Chondrocyte (in vitro differentiated cells): ENCODE data around the gene DOK4. TPM values are rescaled to one million over a fixed set of nuclear protein-coding genes. Genes with fewer than 3 reads are reported as not detected.

Source experiments
- DNase-seq: peaks from one replicate; pipeline ENCODE4 v3.0.0; 2021; ENCODE audit warnings: mixed read lengths, low spot score
- H3K27ac Mint-ChIP-seq: one replicate; pipeline ENCODE4 v1.8.0; 2021; ENCODE audit warnings: mild to moderate bottlenecking, moderate library complexity, mixed read lengths; ENCODE audit not compliant: unreplicated experiment
- H3K27me3 Mint-ChIP-seq: 2 replicates; pipeline ENCODE4 v1.8.0; 2021; ENCODE audit warnings: low read depth, mixed read lengths
- H3K36me3 Mint-ChIP-seq: 2 replicates; pipeline ENCODE4 v1.8.0; 2021; ENCODE audit warnings: low read depth, mixed read lengths
- H3K4me1 Mint-ChIP-seq: 2 replicates; pipeline ENCODE4 v1.8.0; 2021; ENCODE audit warnings: low read depth, mild to moderate bottlenecking, mixed read lengths
- H3K4me3 Mint-ChIP-seq: one replicate; pipeline ENCODE4 v1.8.0; 2021; ENCODE audit warnings: mild to moderate bottlenecking, moderate library complexity, mixed read lengths; ENCODE audit not compliant: unreplicated experiment
- H3K9me3 Mint-ChIP-seq: 2 replicates; pipeline ENCODE4 v1.8.0; 2021; ENCODE audit warnings: low read depth, mixed read lengths
- CTCF ChIP-seq: fragments of 200-600 bp; sonication (generic); IDR thresholded peaks from 2 replicates; pipeline ENCODE4 v1.5.0; 2021; ENCODE audit warnings: antibody characterized with exemption, mild to moderate bottlenecking, moderate library complexity
- total RNA-seq: library from RNA; stranded (reverse); gene quantifications from 3 replicates; pipeline ENCODE4 v1.2.1, GENCODE V29; 2021

Gene DOK4
- total RNA-seq, 1 donor from 2014 or later, result 26.4 TPM

- Mint-ChIP-seq H3K27ac (no peak overlapping the region), H3K4me1 (peaks cover 48% of the 10 kb centered on the region), H3K27me3 (no peaks in the 10 kb centered on the region), H3K4me3 (no peak overlapping the region), H3K36me3 (no peaks in the 10 kb centered on the region), H3K9me3 (no peaks in the 10 kb centered on the region)
- TF ChIP-seq CTCF, result no peak
- no peak for DNase-seq
Observed at GRCh38 chr16:57482845-57483545, 3.3 kb downstream of the DOK4 start.

- H3K9me3 Mint-ChIP-seq, result no peaks in the 10 kb centered on the region
- TF ChIP-seq CTCF, result no peak
- H3K27ac Mint-ChIP-seq, result peak overlapping the region; percentile 63
- DNase-seq, result no peak
- peaks cover 43% of the 10 kb centered on the region for H3K4me1 Mint-ChIP-seq
- H3K27me3 Mint-ChIP-seq, result no peaks in the 10 kb centered on the region
- H3K4me3 Mint-ChIP-seq, result no peak overlapping the region
- no peaks in the 10 kb centered on the region for H3K36me3 Mint-ChIP-seq
Observed at GRCh38 chr16:57481421-57481820, 4.9 kb downstream of the DOK4 start.

DNA sequence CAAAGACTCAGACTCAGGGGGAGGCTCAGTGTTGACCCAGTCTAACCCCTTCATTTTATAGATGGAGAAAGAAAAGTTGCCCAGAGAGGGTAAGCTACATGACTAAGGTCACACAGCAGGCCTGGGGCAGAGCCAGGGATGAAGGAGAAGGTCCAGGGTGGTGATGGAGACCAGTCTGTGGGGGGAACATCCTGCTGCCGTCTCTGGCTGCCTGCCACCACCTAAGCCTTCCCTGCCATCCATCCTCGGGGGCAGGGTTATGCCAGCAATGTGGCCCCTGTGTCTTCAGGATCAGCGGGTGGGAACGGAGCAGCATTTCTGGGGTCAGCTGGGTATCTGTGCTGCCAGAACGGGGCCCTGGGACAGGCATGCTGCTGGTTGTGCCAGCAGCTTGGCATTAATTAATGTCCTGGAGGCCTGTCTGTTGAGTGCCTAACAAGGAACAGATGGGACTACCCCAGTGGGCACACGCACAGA is 5.5 kb downstream of the DOK4 start:
- H3K4me3 Mint-ChIP-seq, result no peak overlapping the region
- no peaks in the 10 kb centered on the region for H3K36me3 Mint-ChIP-seq
- peaks cover 41% of the 10 kb centered on the region for H3K4me1 Mint-ChIP-seq
- no peaks in the 10 kb centered on the region for H3K9me3 Mint-ChIP-seq
- no peaks in the 10 kb centered on the region for H3K27me3 Mint-ChIP-seq
- DNase-seq, result no peak
- no peak for TF ChIP-seq CTCF
- peak overlapping the region; percentile 24 for H3K27ac Mint-ChIP-seq

- peaks cover 35% of the 10 kb centered on the region for H3K4me1 Mint-ChIP-seq
- no peak for DNase-seq
- H3K36me3 Mint-ChIP-seq, result no peaks in the 10 kb centered on the region
- TF ChIP-seq CTCF, result no peak
- no peaks in the 10 kb centered on the region for H3K9me3 Mint-ChIP-seq
- H3K4me3 Mint-ChIP-seq, result peak overlapping the region; percentile 83
- H3K27me3 Mint-ChIP-seq, result no peaks in the 10 kb centered on the region
- peak overlapping the region; percentile 68 for H3K27ac Mint-ChIP-seq
Observed at GRCh38 chr16:57479976-57480753, 6.1 kb downstream of the DOK4 start.

- H3K27ac Mint-ChIP-seq, result peak overlapping the region; percentile 53
Observed at GRCh38 chr16:57479205-57479975, 6.9 kb downstream of the DOK4 start.

More at GRCh38 chr16:57479205-57479975, 6.9 kb downstream of the DOK4 start:
- H3K36me3 Mint-ChIP-seq, result no peaks in the 10 kb centered on the region
- DNase-seq, result no peak
- peaks cover 27% of the 10 kb centered on the region for H3K4me1 Mint-ChIP-seq
- H3K27me3 Mint-ChIP-seq, result no peaks in the 10 kb centered on the region
- TF ChIP-seq CTCF, result peak; percentile 11
- H3K4me3 Mint-ChIP-seq, result peak overlapping the region; percentile 83
- H3K9me3 Mint-ChIP-seq, result no peaks in the 10 kb centered on the region
